ENCODE measurements around the gene GRIN2C.

- TF ChIP-seq CTCF (tag by site-specific recombination; IDR thresholded peaks at IDR 0.05), result no peak
- TF ChIP-seq ZNF140 (tag by site-specific recombination; IDR thresholded peaks at IDR 0.05), result no peak
- TF ChIP-seq IKZF3 (tag by site-specific recombination; IDR thresholded peaks at IDR 0.05), result no peak
- TF ChIP-seq KLF17 (tag by site-specific recombination; IDR thresholded peaks at IDR 0.05), result no peak
- no peak for TF ChIP-seq REST (tag by site-specific recombination; IDR thresholded peaks at IDR 0.05)
- TF ChIP-seq ZNF792 (tag by site-specific recombination; IDR thresholded peaks at IDR 0.05), result no peak
- no peak for TF ChIP-seq OSR2 (tag by site-specific recombination; IDR thresholded peaks at IDR 0.05)
- TF ChIP-seq RBAK (tag by site-specific recombination; IDR thresholded peaks at IDR 0.05), result no peak
- TF ChIP-seq TCF7L2 (IDR thresholded peaks at IDR 0.05; ENCODE audit: borderline replicate concordance, low read depth, low read length), result no peak
- TF ChIP-seq ZNF174 (tag by site-specific recombination; IDR thresholded peaks at IDR 0.05), result no peak
Observed at GRCh38 chr17:74815550-74816370, 43.9 kb downstream of the GRIN2C start.

Measured in HEK293 (cell line).